SK-MEL-5 (cell line): ENCODE results near the gene GPR143. TPM values are rescaled to one million over a fixed set of nuclear protein-coding genes. Genes with fewer than 3 reads are reported as not detected.
"Not testable (repeated sequence)": the region's sequence is repeated elsewhere in the genome, so short reads cannot be mapped to it uniquely, and the experiment has no call there.

Experiments used
- DNase-seq: peaks from one replicate; pipeline ENCODE4 v3.0.0-alpha.2; 2016; ENCODE audit warnings: low read depth, low spot score
- in situ Hi-C: cut with HindIII; loops from 2 replicates; pipeline ENCODE4 v1.10.0; 2016; ENCODE audit warnings: low sequenced_read_pairs, high pct_unique_total_duplicates, low pct_unique_long_range_greater_than_20kb
- total RNA-seq: library from RNA; depleted of rRNA; stranded (reverse); fragments of >200 nt; shearing (Covaris generic); gene quantifications from 2 replicates; pipeline ENCODE4 v1.2.3, GENCODE V29; 2014

Gene GPR143
- total RNA-seq, 1 experiment from 2014 or later: 207 TPM

DNA sequence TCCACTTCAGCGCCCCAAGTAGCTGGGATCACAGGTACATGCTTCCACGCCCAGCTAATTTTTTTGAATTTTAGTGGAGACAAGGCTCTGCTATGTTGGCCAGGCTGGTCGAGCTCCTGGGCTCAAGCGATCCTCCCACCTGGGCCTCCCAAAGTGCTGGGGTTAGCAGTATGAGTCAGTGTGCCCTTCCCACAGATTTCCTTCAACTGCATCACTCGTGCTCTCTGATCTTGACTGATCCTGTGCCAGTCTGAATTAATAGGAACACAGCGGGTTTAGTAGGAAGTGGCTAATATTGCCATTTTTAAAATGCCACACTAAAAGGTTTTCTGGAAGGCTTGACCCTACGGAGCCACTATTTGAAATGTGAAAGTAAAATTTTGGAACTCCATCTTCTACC, 16.3 kb upstream of the GPR143 start:
- no peak for DNase-seq
- in situ Hi-C loops: no loop called here

DNA sequence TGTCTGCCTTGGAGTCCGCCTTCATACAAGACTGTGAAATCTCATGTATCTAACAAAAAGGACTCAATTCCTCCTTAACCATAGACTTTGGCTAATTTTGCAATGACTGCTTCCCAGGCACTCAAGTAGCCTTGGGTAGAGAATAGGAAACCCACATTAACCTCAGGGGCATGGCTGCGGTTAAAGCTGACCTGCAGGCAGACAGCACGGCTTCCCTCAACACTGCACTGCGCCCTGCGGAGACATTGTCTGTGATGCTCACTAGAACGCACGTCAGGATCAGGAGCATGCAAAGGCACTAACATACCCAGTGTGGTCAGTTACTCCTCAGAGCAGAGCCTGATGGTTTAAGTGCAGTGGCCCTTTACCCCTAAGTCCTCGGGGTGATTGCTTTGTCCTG, 10.3 kb upstream of the GPR143 start:
- DNase-seq: no peak
- in situ Hi-C loops: no loop called here

DNA sequence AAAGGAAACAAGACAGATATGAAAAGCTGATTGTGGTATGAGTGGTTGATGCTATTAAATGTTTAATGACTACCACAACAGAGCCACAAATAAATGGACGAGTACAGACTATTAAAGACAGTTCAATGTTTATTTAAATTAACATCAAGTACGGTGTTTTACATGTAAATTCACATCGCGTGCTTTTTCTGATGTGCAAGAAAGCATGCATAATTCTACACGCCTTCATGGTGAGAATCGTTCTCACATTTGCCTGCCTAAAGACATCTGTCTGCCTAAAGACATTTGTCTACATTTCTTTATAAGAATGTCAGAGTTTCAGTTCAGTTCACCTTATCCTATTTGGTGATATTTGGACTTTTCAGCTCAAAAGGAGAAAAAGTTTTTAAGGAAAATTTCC, 7.3 kb upstream of the GPR143 start:
- in situ Hi-C loops: no loop called here

DNA sequence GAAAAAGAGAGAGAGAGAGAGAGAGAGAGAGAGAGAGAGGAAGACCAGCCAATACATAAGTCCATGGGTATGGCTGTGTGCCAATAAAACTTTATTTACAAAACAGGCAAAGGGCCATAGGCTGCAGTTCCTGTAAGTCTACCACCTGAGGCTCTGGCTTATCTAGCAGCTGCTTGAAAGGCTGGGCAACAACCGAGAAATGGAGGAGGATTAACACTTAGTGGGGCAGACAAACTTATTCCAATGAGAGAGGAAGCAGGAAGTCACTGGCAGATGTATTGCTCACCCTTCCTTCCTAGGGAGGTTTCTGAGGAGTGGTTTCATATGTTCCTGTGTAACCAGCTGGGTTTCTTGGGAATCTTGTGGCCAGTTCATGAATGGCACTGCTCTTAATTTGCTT, 4.7 kb upstream of the GPR143 start:
- DNase-seq: no peak

More for the DNA sequence above, 7.3 kb upstream of the GPR143 start:
- DNase-seq: no peak

DNA sequence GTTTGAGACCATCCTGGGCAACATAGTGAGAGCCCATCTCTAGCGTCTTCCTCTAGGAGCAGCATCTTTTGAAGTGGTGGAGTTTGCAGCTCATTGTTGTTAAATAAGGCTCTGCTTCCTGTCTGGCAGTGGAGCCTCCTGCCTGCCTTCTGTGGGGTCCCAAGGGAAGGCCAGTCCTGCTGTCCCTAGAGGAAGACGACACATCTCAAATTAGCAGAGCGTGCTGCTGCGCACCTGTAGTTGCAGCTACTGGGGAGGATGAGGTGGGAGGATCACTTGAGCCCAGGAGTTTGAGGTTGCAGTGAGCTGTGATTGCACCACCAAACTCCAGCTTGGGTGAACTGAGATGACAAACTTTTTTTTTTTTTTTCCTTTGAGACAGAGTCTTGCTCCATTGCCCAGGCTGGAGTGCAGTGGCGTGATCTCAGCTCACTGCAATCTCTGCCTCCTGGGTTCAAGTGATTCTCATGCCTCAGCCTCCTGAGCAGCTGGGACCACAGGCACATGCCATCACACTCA, 2.7 kb upstream of the GPR143 start:
- DNase-seq, in situ Hi-C loops: not testable (repeated sequence)

More for the DNA sequence above, 4.7 kb upstream of the GPR143 start:
- in situ Hi-C loops: no loop called here

DNA sequence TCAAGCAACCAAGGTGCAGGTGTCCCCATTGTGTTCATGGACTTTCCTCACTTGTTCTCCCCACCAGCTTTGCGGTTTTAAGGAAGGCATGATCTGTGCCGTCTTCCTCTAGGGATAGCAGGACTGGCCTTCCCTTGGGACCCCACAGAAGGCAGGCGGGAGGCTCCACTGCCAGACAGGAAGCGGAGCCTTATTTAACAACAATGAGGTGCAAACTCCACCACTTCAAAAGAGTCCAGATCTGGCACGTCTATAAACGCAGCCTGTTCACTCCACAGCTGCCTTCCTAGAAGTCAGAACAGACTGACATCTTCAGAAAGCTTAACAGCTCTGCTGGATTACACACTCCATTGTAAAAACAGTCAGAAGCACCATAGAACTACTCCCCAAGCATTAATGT, 1.7 kb upstream of the GPR143 start:
- in situ Hi-C loops: no loop called here
- no peak for DNase-seq

DNA sequence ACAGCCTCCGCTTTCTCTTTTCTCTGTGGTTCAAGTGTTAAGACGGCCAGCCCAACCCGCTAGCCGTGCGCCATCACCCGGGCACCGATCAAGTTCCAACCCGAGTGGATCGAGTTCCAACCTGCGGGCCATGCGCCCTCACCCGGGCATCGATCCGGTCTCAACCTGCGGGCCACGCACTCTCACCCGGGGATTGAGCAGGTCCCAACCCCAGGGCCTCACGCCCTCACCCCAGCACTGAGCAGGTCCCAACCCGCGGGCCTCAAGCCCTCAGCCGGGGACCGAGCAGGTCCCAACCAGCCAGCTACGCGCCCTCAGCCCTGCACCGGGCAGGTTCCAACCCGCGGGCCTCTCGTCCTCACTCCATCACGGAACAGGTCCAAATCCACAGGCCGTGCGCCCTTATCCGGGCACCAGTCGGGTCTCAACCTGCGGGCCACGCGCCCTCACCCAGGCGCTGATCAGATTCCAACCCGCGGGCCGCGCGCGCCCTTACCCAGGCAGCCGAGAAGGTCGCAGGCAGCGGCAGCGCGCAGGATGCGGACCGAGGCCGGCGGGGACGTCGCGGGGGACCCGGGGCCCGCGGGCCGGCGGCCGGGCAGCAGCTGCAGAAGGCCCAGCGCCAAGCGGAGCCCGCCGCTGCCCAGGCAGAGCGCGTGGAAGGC, 443 bp downstream of the GPR143 start:
- no peak for DNase-seq
- in situ Hi-C loops: no loop called here

DNA sequence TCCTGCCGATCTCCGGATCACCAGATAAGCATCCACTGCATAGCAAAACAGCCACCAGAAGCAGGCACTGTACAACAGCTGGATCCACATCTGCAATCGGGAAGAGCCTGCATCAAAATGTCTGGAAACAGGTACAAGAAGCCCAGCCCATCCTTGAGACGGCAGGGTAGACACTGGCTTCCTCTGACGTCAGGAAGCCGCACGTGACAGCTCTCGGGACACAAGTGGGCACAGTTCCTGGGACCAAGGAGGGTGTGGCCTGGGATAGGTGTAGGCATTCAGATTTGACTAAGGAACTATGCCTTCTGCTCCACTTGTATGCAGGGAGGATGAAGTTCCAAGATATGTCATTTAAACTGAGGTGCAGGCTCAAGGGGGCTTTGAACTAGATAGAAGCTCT, 6.3 kb downstream of the GPR143 start:
- DNase-seq: peak; percentile 32
- in situ Hi-C loops: no loop called here

DNA sequence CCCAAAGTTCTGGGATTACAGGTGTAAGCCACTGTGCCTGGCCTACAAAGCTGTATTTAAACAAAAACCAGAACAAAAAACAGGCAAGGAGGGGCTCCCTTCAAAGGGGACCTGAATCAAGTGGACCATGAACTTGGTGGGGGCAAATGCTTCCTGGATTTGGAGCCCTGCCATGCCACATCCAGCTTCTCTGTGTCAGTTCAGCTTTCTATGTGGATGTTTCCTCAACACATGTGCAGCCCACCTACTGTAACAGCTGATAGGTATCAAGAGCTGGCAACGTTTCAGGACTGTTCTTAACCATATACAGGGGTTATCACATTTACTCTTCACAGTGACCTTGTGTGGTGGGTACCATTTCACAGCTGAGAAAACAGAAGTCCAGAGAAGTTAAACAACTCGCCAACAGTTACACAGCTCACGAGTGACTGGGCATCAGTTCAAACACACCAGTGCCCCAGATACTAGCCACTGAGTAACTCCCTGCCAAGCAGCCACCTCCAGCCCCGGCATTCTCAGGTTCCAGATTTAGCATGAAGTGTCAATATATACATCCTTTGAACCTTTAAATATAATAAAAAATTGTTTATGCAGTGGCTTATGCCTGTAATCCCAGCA, 7.5 kb downstream of the GPR143 start:
- in situ Hi-C loops: no loop called here
- no peak for DNase-seq

DNA sequence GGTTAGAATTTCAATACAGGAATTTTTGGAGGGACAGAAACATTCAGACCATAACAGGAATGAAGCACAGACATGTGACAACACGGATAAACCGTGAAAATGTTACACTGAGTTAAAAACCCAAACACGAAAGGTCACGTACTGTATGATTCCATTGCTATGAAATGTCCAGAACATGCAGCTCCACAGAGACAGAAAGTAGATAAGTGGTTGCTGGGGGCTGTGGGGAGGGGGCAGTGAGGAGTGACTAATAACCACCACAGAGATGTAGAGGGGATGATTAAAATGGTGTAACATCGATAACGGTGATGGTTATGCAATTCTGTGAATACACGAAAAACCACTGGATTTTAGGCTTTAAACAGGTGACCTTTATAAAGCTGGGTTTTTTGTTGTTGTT, 8.3 kb downstream of the GPR143 start:
- no peak for DNase-seq
- in situ Hi-C loops: no loop called here

DNA sequence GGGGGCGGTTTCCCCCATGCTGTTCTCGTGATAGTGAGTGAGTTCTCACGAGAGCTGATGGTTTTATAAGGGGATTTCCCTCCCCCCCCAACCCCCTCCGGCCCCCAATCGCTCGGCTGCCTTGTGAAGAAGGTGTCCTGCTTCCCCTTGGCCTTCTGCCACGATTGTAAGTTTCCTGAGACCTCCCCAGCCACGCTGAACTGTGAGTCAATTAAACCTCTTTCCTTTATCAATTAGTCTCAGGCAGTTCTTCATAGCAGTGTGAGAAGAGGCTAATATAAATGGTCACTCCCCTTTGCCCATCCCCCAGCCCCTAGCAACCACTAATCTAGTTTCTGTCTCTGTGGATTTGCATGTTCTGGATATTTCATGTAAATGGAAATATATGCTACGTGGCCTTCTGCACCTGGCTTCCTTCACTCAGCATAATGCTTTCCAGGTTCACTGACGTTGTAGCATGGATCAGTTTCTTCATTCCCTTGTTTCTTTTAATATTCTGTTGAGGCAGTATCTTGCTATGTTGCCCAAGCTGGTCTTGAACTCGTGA, 16.4 kb downstream of the GPR143 start:
- in situ Hi-C loops: no loop called here
- no peak for DNase-seq

DNA sequence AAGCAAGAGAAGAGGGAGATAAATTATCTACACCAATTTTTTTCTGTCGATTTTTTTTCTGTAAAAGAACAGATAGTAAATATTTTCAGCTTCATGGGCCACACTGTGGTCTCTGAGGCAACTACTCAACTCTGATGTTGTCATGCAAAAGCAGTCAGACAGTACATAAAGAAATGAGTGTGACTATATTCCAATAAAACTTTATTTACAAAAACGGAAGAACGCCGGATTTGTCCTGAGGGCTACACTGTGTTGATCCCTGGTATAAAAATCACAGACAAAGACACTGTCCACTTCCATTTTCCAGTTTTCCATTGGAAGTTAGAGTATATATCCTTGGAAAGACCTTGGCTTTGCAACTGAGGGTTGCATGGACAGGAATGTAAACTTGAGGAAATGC, 18.0 kb downstream of the GPR143 start:
- DNase-seq: no peak
- in situ Hi-C loops: no loop called here

DNA sequence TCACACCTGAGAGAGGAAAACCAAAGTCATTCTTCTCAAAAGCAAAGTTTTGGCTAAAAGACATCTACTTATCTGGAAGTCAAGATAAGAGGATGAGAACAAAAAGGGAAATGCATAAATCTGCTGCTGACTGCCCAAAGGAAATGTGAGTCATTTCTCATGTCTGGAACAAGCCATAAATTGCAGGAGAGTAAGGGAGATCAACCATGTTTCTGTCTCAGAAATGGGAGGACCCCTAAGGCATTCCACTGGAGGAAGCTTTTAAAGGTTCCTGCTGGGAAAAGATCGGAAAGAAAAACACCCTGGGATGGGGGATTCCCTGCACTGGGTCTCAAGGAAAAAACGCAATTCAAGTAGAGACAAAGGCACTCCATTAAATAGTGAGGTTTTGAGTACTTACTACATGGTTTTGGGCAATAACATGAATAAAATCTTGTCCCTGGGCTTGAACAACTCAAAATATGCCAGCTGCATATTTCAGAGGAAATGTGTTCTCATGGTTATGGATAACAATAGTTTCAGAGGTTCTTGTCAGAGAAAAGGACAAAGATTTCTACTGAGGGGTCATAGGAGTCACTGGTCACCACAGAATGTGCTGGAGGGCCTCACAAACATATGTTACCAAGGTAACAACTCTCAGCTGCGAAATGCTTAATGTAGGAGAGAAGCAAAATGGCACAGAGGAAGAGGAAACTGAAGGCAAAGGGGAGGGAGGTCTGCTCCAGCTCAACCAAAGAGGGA, 19.3 kb downstream of the GPR143 start:
- DNase-seq: no peak
- in situ Hi-C loops: no loop called here

DNA sequence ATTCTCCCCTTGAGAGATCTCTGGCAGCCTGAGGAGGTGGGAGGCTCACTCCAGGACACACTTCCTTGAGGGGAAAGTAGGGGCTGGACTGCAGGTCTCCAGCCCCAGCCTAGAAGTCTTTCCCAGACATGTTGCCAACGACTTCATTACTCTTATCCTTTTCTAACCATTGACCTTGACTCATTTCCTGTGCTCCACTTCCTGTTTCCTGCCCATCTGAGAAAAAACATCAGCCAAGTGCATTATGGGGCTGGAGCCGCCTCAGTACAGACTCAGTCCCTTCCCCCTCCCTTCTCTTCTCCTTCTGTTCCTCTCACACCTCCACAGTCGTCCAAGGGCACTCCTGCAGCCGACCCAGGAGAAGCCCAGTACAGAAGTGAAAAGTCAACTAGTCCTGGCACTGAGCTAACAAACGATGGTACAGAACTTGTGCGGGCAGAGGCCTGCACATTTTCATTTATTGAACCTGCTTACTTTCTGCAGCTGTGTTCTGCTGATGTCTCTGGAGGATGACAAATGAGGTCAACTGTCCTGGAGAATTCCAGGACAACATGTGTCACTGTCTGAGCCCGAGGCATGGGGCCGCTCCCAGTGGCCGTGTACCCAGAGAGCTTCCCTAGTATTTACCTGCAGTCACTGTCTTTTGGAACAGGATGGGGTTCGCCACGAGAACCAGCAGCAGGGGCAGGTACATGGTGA, 20.1 kb downstream of the GPR143 start:
- DNase-seq: no peak
- in situ Hi-C loops: no loop called here

DNA sequence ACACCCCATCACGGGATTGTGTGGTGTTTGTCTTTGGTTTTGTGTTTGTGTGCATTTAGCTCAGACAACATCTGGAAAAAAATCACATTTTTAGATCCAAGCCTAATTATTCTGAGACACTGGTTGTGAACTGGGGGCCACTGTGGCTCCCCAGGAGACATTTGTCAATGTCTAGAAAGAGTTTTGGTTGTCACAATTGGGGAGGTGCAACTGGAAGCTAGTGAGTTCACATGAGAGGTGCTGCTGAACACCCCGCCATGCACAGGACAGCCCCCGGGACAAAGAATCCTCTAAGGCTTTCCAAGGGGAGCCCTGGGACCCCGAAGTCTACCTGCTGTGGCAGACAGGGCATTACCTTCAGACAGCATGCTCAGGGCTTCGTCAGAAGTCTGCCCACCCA, 26.5 kb downstream of the GPR143 start:
- in situ Hi-C loops: no loop called here

DNA sequence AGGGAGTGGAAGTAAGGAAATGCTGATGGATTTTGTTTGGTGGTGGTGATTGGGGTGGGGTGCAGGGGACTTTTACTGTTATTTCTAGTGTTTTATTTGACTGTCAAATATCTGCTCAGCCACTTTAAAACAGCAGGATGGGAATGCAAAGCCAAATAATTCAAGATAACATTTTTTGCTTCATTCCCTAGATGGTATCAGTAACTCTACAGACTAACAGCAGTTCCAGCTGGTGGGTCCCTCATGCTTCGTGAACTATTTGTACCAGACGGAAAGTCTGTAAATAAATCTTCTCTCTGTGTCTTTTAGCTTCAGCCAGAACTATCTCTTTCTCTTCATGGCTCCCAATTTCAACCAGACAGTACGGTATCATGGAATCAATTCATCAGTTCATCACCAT, 27.5 kb downstream of the GPR143 start:
- DNase-seq: no peak
- in situ Hi-C loops: no loop called here

More for the DNA sequence above, 26.5 kb downstream of the GPR143 start:
- no peak for DNase-seq

DNA sequence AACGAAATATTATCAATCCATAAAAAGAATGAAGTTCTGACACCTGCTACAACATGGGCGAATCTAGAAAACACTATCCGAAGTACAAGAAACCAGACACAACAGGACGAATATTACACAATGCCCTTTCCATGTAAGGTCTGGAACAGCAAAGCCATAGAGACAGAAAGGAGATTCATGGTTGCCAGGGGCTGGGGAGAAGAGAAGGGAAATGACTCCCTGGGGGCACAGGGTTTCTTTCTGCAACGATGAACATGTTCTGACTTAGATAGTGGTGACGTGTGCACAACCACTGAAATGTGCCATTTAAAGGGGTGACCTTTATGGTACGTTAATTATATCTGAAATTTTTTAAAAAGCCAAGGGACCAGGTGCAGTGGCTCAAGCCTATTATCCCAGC, 28.3 kb downstream of the GPR143 start:
- in situ Hi-C loops: no loop called here
- no peak for DNase-seq

DNA sequence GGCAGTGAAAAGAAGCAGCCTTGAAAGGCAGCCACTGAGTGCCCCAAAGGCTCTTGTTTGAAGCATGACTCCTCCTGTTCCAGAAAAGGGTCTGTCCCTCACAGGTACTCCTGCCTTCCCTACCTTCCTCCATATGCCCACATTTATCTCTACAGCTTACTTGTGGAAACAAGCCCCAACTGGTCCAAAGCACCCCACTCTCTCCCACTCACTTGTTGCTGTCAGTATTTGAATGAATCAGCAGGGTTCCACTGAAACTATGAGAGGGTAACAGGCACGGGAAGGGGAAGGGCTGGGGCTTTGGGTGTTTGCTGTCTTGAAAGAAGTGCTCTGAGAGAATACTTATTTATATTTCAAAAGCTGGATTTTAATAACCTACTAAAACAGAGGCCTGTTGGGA, 34.9 kb downstream of the GPR143 start:
- no peak for DNase-seq

More for the DNA sequence above, 34.9 kb downstream of the GPR143 start:
- in situ Hi-C loops: no loop called here
